ENCODE results near the gene HBG2. TPM values are rescaled to one million over a fixed set of nuclear protein-coding genes. Genes with fewer than 3 reads are reported as not detected.
"Not testable (repeated sequence)": the region's sequence is repeated elsewhere in the genome, so short reads cannot be mapped to it uniquely, and the experiment has no call there.

The HBG2 gene
- total and polyA plus RNA-seq, 2 of the 13 experiments (the other 11 are each of a cell fraction or from before 2014, with no cell fraction given): not detected

GRCh38 chr11:5297721-5298323 is 43.2 kb upstream of the HBG2 start:
- no peak for FAIRE-seq
- CTCF ChIA-PET (ENCODE audit: low intra/inter-chr PET ratio, low total read pairs): no interaction called here
- POLR2A ChIA-PET: no interaction called here

GRCh38 chr11:5294342-5294995 is 39.9 kb upstream of the HBG2 start:
- intact Hi-C loops (cut with micrococcal nuclease; ENCODE audit: unreplicated experiment); H3K79me2 ChIP-seq (ENCODE audit: insufficient read depth, low read length); H3K36me3 ChIP-seq (replicated peaks in 1 of 2; ENCODE audit: control insufficient read depth in 1 of 2, insufficient read depth in 2 of 2, low read length in 2 of 2); H4K20me1 ChIP-seq (ENCODE audit: insufficient read depth, low read length); H3K4me2 ChIP-seq (ENCODE audit: low read depth, low read length); FAIRE-seq; H3K9ac ChIP-seq (ENCODE audit: insufficient read depth, low read depth, low read length); DNase-seq (ENCODE audit: low spot score); H3K27me3 ChIP-seq (ENCODE audit: control insufficient read depth in 1 of 2, insufficient read depth in 2 of 2, low read length in 2 of 2); in situ Hi-C loops (cut with HindIII; ENCODE audit: extremely low pct_ligation_motif_present, low pct_unique_long_range_greater_than_20kb); ATAC-seq; BruUV-seq (replicated peaks); H2AFZ ChIP-seq (ENCODE audit: low read length); H3K27ac ChIP-seq (ENCODE audit: extremely low read length, insufficient read depth, low read length); POLR2A ChIA-PET; H3K4me1 ChIP-seq (ENCODE audit: insufficient read depth, low read length); CTCF ChIA-PET (ENCODE audit: low intra/inter-chr PET ratio, low total read pairs); H3K4me3 ChIP-seq (replicated peaks in 1 of 3; ENCODE audit: insufficient read depth in 1 of 3, low read depth in 2 of 3, low read length in 3 of 3); H3K9me3 ChIP-seq (ENCODE audit: low read length): not testable (repeated sequence)
- 50% methylated on average over 8 of the region's 41 CpGs for WGBS (ENCODE audit: low lambda C conversion rate)

More at GRCh38 chr11:5297721-5298323, 43.2 kb upstream of the HBG2 start:
- DNase-seq (ENCODE audit: low spot score) (no peak), ATAC-seq (no peak)
- no TSS peak for BruUV-seq (replicated peaks)
- no peaks in the 10 kb centered on the region for H3K27me3 ChIP-seq (ENCODE audit: control insufficient read depth in 1 of 2, insufficient read depth in 2 of 2, low read length in 2 of 2)
- H3K36me3 ChIP-seq (replicated peaks in 1 of 2; ENCODE audit: control insufficient read depth in 1 of 2, insufficient read depth in 2 of 2, low read length in 2 of 2): no peaks in the 10 kb centered on the region
- H3K9me3 ChIP-seq (ENCODE audit: low read length): no peaks in the 10 kb centered on the region
- no peaks in the 10 kb centered on the region for H4K20me1 ChIP-seq (ENCODE audit: insufficient read depth, low read length)
- H2AFZ ChIP-seq (ENCODE audit: low read length): no peak overlapping the region
- H3K4me3 ChIP-seq (replicated peaks in 1 of 3; ENCODE audit: insufficient read depth in 1 of 3, low read depth in 2 of 3, low read length in 3 of 3): no peak overlapping the region
- intact Hi-C loops (cut with micrococcal nuclease; ENCODE audit: unreplicated experiment): no loop called here
- 2% methylated on average over 4 of the region's 4 CpGs for WGBS (ENCODE audit: low lambda C conversion rate)
- in situ Hi-C loops (cut with HindIII; ENCODE audit: extremely low pct_ligation_motif_present, low pct_unique_long_range_greater_than_20kb): no loop called here
- no peak overlapping the region for H3K4me2 ChIP-seq (ENCODE audit: low read depth, low read length)
- H3K4me1 ChIP-seq (ENCODE audit: insufficient read depth, low read length): no peaks in the 10 kb centered on the region
- TF ChIP-seq ZGPAT (CRISPR knock-in tag; IDR thresholded peaks at IDR 0.05): no peak
- no peak for TF ChIP-seq ZNF382 (CRISPR knock-in tag; IDR thresholded peaks at IDR 0.05; ENCODE audit: borderline replicate concordance)
- TF ChIP-seq SIX1 (CRISPR knock-in tag; IDR thresholded peaks at IDR 0.05; ENCODE audit: borderline replicate concordance): no peak
- no peak for TF ChIP-seq PATZ1 (CRISPR knock-in tag; IDR thresholded peaks at IDR 0.05)
- TF ChIP-seq GLI4 (CRISPR knock-in tag; IDR thresholded peaks at IDR 0.05; ENCODE audit: borderline replicate concordance): no peak
- no peak for TF ChIP-seq ZNF713 (CRISPR knock-in tag; IDR thresholded peaks at IDR 0.05)
- TF ChIP-seq ZFP82 (CRISPR knock-in tag; IDR thresholded peaks at IDR 0.05; ENCODE audit: borderline replicate concordance): no peak
- no peak for TF ChIP-seq ZNF451 (CRISPR knock-in tag; IDR thresholded peaks at IDR 0.05)
- TF ChIP-seq MAFF (IDR thresholded peaks at IDR 0.05; ENCODE audit: low read depth, low read length): no peak
- TF ChIP-seq ZFP41 (CRISPR knock-in tag; IDR thresholded peaks at IDR 0.05; ENCODE audit: borderline replicate concordance): no peak
- H3K9ac ChIP-seq (ENCODE audit: insufficient read depth, low read depth, low read length): no peak overlapping the region
- H3K79me2 ChIP-seq (ENCODE audit: insufficient read depth, low read length): no peaks in the 10 kb centered on the region
- H3K27ac ChIP-seq (ENCODE audit: extremely low read length, insufficient read depth, low read length): no peak overlapping the region
